HG03520 (cell line): ENCODE results near the gene MPPED1.

Experiments
- ATAC-seq: cut with Tn5 transposase; IDR thresholded peaks from one replicate; pipeline ENCODE4 v1.9.1; 2021; ENCODE audit warnings: mild to moderate bottlenecking, moderate library complexity; ENCODE audit not compliant: unreplicated experiment

MPPED1 gene

GRCh38 chr22:43535741-43536140 lies 123.9 kb downstream of the MPPED1 start:
- no peak for ATAC-seq

- no peak for ATAC-seq
These were observed 125.3 kb downstream of the MPPED1 start for GRCh38 chr22:43537019-43537585.

DNA sequence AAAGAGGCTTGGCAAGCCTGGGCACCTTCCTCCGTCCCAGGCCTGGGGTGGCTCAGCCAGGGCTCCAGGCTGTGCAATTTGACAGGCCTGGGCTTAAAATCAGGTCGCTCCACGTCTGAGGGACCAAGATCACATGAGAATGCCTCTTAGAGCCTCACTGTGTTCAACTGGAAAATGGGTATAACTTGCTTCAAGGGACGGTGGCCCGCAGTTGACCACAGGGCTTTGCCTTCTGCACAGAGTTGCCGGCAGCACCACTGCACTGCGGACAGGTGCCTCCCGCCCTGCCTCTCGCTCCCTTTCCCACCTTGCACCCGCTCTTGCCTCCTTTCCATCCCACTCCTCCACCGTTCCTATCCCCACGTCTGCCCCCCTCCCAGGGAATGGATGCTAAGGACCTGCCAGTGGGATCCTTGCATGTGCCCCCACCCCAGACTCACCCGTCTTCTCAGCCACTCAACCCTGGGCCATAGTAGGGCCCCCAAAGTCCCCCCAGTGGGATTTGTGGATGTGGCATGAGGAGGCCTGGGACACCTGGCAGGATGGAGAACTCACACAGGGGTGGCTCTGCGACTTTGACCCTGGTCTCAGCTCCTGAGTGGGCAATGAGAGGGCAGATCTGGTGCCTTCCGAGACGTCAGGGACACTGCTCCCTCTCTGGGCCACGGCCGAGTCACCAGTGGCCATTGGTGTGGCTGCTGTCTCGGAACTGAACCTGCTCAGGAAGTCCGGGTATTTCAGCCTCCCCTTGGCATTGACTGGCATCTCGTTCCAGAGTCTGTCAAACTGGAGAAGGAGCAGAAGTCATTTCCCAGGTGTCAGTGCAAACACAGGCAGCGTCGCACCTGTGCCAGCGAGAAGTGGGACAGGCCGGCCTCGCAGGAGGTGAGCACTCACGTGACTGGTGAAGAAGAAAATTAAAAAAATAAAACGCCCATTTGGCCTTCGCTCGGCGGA lies 128.0 kb downstream of the MPPED1 start:
- no peak for ATAC-seq

DNA sequence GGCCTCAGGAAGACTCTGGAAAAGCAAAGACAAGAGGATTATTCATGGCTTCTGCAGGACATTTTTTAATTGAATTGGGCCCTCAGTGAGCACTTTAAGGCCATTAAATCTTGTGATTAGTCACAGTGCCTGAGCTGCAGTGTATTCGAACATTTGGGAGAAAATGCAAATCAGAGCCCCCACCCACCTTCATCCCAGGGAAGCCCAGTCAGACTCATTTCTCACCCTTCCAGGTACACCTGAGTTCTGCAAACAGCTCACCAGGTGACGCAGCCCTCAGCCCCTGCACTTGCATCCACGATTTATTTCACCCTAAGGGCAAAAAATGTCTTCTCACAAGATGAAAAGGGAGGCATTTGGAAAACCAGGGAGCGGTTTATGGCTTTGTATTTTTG lies 128.7 kb downstream of the MPPED1 start:
- no peak for ATAC-seq

GRCh38 chr22:43541022-43541421 lies 129.2 kb downstream of the MPPED1 start:
- no peak for ATAC-seq

- no peak for ATAC-seq
These were observed 129.9 kb downstream of the MPPED1 start for GRCh38 chr22:43541462-43542407.

DNA sequence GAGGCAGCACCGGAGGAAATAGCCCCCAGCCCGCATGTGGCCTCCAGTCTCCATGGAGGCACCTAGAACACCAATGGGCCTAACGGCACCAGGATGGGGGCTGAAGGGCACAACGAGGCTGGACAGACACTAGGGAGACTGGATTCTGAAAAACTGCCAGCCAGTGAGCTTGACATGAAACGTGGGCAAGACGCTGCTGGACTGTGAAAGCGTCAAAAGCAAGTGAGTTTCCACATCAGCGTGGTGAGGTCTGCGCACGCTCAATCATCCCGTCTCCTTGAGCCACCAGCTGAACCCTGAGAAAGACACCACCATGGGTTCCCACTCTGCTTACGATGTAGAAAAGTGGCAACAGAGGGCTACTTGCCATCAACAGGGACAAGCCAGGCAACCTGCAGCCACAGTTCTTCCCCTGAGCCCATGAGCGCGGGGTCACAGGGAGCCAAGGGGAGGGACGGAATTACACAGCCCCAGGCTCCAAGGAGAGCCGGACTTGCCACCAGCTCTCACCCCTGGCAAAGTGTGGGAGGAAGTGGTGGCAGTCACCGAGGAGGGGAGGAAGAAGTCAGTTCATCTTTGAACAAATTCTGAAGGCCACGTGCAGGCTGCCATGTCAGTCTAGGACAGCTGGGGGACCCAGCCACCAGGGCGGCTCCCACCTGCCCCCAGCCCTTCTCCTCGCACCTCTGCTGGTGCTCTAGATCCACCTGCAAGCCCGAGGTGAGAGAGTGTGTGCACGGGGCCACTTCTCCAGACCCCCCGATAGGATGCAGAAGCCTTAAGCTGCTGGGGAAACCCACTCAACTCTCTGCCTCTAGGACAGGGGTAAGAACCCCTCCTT lies 131.1 kb downstream of the MPPED1 start:
- no peak for ATAC-seq

- ATAC-seq: no peak
These were observed 131.9 kb downstream of the MPPED1 start for GRCh38 chr22:43543522-43544288.

DNA sequence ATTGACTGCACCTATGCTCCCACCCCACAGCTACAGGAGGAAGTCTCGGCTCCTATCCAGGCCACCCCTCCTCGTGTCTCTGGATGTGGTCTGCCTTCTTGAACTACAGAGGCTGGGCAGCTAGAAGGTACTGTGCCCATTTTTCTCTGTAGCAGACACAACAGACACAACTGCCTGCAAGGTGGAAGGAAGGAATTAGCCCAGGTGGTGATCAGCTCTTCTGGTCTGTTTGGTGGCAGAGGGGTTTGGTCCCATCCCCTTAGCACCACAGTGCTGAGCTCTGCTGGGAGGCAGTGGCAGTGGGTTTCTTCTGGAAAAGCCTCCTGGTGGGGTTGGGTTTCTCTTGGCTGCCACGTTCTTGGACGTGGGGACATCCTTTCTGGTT lies 132.5 kb downstream of the MPPED1 start:
- ATAC-seq: no peak

GRCh38 chr22:43546186-43546585 lies 134.4 kb downstream of the MPPED1 start:
- ATAC-seq: no peak

DNA sequence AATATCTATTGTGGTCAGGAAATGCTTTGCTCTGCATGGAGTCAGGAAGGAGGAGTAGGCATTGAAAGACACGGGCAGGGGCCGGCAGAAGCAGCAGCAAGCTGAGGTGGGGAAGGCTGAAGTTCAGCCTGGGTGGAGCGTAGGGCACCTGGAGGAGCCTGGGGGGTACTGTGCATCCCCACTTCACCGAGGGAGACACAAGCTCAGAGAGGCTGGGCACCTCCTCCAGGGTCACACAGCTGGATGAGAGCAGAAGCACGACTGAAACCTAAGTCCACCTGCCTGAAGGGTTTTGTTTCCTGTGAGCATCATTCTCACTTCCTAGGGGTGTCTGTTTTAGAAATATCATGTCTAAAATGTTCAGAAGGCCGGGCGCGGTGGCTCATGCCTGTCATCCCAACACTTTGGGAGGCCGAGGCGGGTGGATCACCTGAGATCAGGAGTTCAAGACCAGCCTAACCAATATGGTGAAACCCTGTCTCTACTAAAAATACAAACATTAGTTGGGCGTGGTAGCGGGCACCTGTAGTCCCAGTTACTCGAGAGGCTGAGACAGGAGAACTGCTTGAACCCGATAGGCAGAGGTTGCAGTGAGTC lies 138.3 kb downstream of the MPPED1 start:
- ATAC-seq: no peak

GRCh38 chr22:43550672-43551071 lies 138.9 kb downstream of the MPPED1 start:
- no peak for ATAC-seq

GRCh38 chr22:43553451-43554258 lies 141.8 kb downstream of the MPPED1 start:
- no peak for ATAC-seq

GRCh38 chr22:43554259-43554636 lies 142.4 kb downstream of the MPPED1 start:
- no peak for ATAC-seq

GRCh38 chr22:43554694-43555365 lies 143.0 kb downstream of the MPPED1 start:
- no peak for ATAC-seq

GRCh38 chr22:43555561-43556515 lies 144.0 kb downstream of the MPPED1 start:
- no peak for ATAC-seq
